ENCODE results near the gene TSPEAR. TPM values are rescaled to one million over a fixed set of nuclear protein-coding genes. Genes with fewer than 3 reads are reported as not detected.

Gene TSPEAR
- total and polyA plus RNA-seq, 9 of the 15 experiments (the other 6 are each of a cell fraction or from before 2014, with no cell fraction given), result not detected

GRCh38 chr21:44653656-44654575, 57.5 kb downstream of the TSPEAR start:
- H3K9me1 ChIP-seq (ENCODE audit: control insufficient read depth, insufficient read depth, low read length), result no peaks in the 10 kb centered on the region
- no peak for DNase-seq (ENCODE audit: extremely low read depth in 1 of 4, low spot score in 3 of 4)
- no peak overlapping the region for H3K27ac ChIP-seq (ENCODE audit: extremely low read depth, low read depth, low read length)
- H4K20me1 ChIP-seq (replicated peaks; ENCODE audit: control insufficient read depth, insufficient read depth, low read length), result no peaks in the 10 kb centered on the region
- ATAC-seq, result no peak
- no peaks in the 10 kb centered on the region for H3K79me2 ChIP-seq (ENCODE audit: control insufficient read depth, insufficient read depth, low read length)
- no peak overlapping the region for H2AFZ ChIP-seq (ENCODE audit: low read depth, low read length)
- no peaks in the 10 kb centered on the region for H3K36me3 ChIP-seq (ENCODE audit: control insufficient read depth, insufficient read depth, low read length)
- WGBS (ENCODE audit: insufficient coverage, low coverage, missing lambda C conversion rate), result 2% methylated on average over 17 of the region's 17 CpGs
- H3K9ac ChIP-seq (ENCODE audit: insufficient read depth in 1 of 2, low read depth in 2 of 2, low read length in 2 of 2), result no peak overlapping the region
- intact Hi-C loops (cut with micrococcal nuclease) (no loop called here), in situ Hi-C loops (cut with MboI) (no loop called here)
- no peak overlapping the region for H3K4me2 ChIP-seq (ENCODE audit: insufficient read depth, low read length)
- FAIRE-seq, result no peak
- H3K9me3 ChIP-seq (replicated peaks; ENCODE audit: control insufficient read depth, insufficient read depth, low read depth, low read length), result no peaks in the 10 kb centered on the region
- TF ChIP-seq ZNF263 (CRISPR knock-in tag; IDR thresholded peaks at IDR 0.05; ENCODE audit: borderline replicate concordance) (no peak), RBM17 (IDR thresholded peaks at IDR 0.05; ENCODE audit: borderline replicate concordance, low read depth, low read length) (no peak), XRCC5 (IDR thresholded peaks at IDR 0.05; ENCODE audit: low read depth, low read length) (no peak), RAD51 (IDR thresholded peaks at IDR 0.05; ENCODE audit: borderline replicate concordance, low read depth) (no peak), ZNF518B (CRISPR knock-in tag; IDR thresholded peaks at IDR 0.05) (no peak), ETV1 (tag; conservative IDR thresholded peaks at IDR 0.05; ENCODE audit: low read depth) (no peak), E2F6 (IDR thresholded peaks at IDR 0.05; ENCODE audit: borderline replicate concordance in 1 of 2, extremely low read depth in 1 of 2, insufficient read depth in 1 of 2, insufficient read length in 1 of 2, low read depth in 1 of 2, low read length in 1 of 2, poor library complexity in 1 of 2, severe bottlenecking in 1 of 2) (no peak), ZBTB9 (CRISPR knock-in tag; IDR thresholded peaks at IDR 0.05) (no peak), PHF20 (IDR thresholded peaks at IDR 0.05; ENCODE audit: partially characterized antibody) (no peak), GTF3C2 (IDR thresholded peaks at IDR 0.05; ENCODE audit: borderline replicate concordance, extremely low read depth, insufficient read length) (no peak)
- peaks cover 13 to 60% of the 10 kb centered on the region in 2 experiments; a peak in 4 of 5 replicates for H3K27me3 ChIP-seq (ENCODE audit: control insufficient read depth in 2 of 2, insufficient read depth in 2 of 2, low read length in 2 of 2)
- no TSS peak for BruUV-seq (replicated peaks)
- POLR2A ChIA-PET, result interaction anchor here (0.8 to 1.2 kb wide), 2 partner anchors 10 to 89 kb away, joined by 3 read pairs; no protein-coding TSS in a partner anchor
- peaks cover 0 to 8% of the 10 kb centered on the region in 2 experiments; a peak in 2 of 5 replicates for H3K4me1 ChIP-seq (replicated peaks in 1 of 2; ENCODE audit: control insufficient read depth in 2 of 2, insufficient read depth in 2 of 2, low read length in 2 of 2)
- no peak overlapping the region for H3K4me3 ChIP-seq
- CTCF ChIA-PET (ENCODE audit: low intra/inter-chr PET ratio), result no interaction called here
